IPS DF 4.7 (cell line): ENCODE measurements around the gene STX5.
"Not testable (repeated sequence)": the region's sequence is repeated elsewhere in the genome, so short reads cannot be mapped to it uniquely, and the experiment has no call there.

Experiments
- DNase-seq: peaks from one replicate; pipeline ENCODE4 v3.0.0-alpha.2; 2013; ENCODE audit warnings: low spot score; ENCODE audit errors: extremely low read depth

The STX5 gene, protein sequence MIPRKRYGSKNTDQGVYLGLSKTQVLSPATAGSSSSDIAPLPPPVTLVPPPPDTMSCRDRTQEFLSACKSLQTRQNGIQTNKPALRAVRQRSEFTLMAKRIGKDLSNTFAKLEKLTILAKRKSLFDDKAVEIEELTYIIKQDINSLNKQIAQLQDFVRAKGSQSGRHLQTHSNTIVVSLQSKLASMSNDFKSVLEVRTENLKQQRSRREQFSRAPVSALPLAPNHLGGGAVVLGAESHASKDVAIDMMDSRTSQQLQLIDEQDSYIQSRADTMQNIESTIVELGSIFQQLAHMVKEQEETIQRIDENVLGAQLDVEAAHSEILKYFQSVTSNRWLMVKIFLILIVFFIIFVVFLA

DNA sequence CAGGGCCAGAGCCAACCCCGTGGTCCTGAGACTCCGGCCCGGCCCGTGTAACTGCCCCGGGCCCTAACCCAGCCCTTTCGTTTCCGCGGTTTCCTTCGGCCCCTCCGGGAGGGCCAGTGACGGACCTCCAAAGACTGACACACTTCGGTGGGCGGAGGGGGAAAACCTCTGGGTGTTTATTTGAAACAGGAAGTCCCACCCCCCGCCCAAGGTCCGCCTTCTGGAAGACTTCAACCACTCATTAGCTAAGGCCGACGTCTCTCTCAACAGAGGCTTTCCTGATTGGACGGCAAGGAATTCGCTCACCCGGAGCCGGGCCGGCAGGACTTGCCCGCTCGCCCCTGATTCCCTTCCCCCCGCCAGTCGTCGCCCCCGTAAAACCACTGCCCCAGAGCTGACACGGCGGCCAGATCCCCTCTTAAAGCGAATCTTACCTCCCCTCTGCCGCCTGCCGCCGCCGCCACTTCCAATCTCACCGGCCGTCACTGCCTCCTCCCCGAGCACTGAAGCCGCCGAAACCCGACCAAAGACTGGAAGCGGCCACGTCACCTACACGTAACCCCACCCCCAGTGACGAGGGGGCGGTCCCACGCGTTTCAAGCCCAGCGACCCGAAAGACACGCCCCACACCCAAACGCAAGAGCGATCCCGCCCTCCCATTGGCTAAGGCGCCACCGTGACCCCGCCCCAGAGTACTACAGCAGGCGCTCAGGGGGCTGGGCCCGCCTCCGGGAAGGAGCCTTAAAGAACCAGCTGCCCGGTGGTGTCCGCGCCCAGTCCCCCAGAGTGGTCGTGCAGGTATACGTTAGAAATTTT, at the start of gene STX5:
TSS of gene STX5 (minus strand) at position 532 of the 816 bp plus-strand sequence. CDS start 808 bp downstream, outside the sequence.
- DNase-seq = peak; percentile 89

DNA sequence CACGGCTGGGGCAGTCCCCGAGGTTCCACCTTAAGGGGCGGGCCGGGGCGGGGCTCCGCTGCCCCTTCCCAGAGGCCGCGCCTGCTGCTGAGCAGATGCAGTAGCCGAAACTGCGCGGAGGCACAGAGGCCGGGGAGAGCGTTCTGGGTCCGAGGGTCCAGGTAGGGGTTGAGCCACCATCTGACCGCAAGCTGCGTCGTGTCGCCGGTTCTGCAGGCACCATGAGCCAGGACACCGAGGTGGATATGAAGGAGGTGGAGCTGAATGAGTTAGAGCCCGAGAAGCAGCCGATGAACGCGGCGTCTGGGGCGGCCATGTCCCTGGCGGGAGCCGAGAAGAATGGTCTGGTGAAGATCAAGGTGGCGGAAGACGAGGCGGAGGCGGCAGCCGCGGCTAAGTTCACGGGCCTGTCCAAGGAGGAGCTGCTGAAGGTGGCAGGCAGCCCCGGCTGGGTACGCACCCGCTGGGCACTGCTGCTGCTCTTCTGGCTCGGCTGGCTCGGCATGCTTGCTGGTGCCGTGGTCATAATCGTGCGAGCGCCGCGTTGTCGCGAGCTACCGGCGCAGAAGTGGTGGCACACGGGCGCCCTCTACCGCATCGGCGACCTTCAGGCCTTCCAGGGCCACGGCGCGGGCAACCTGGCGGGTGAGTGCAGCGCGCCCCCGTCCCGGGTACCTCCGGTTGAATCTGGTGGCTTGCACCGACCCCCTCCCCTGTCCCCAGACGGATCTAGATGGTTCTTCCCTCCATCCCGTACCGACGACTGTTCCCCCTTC, 49.1 kb upstream of the STX5 start, which contains the start of gene SLC3A2:
TSS of gene SLC3A2 (plus strand) at position 94 of the 776 bp plus-strand sequence. CDS start at position 222, 128 bp downstream.
- DNase-seq = no peak

DNA sequence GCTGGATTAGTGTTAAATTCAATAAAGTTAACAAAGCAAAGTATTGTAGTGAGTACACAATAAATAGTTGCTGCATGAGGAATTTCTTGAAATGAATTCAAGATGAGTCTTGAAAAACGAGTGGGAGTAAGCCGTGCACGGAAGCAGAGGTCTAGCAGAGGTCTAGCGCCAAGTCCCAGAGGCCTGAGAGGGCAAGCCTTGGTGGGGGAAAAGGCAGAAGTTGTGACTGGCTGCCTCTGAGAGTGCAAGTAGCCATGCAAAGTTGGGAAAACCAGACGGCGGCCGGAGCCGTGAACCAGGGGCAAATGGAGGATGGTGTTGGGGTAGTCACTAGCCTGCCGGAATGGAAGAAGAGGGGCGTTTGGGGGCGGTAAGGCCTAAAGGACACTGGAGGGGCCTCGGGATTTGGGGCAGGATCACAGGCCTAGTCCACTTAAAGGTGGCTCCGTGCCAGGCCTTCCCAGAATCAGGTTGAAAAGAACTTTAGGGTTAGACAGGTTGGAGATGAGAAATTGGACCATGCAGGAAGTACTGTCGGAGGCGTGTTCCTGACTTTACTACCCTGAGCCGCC, 48.5 kb upstream of the STX5 start:
- DNase-seq = no peak

DNA sequence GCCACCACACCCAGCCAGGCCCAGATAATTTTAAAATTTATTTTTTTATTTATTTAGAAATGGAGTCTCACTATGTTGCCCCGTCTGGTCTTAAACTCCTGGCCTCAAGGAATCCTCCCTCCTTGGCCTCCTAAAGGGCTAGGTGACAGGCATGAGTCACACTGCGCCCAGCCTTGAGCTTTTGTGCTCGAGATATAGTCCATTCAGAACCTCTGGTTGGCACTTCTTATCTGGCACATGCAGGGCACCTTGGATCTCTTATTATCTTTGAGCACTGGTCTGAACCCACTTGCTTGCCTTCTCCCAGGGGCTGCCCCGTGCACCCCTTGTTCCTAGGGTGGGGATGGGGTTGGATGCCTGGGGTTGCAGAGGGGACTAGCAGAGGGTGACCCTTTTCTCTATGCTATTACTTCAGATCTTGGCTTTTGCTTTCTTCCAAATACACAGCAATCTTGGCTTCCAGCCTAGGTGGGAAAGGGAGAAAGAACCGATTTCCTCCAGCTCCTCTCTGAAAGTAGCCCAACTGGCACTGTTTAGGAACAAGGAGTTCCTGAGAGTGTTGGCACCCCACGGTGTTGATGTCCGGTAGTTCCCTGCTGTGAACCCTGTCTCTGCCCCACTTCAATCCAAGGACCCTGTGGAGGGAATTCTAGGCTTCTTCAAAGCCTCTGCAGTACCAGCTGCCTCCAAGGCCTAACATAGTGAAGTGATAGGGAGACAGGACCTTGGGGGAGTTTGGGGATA, 47.6 kb upstream of the STX5 start:
- no peak for DNase-seq

DNA sequence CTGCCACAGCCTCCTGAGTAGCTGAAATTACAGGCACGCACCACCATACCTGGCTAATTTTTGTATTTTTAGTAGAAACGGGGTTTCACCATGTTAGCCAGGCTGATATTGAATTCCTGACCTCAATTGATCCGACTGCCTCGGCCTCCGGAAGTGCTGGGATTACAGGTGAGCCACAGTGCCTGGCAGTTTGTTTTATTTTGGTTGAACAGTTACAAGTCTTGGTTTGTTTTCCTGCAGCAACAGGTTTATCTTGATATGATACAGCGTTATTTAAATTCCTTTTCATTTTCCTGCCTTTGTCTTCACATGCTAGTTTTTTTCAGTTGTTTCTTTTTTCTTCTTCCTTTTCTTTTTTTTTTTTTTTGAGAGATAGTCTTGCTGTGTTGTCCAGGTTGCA, 44.9 kb upstream of the STX5 start:
- DNase-seq = no peak

DNA sequence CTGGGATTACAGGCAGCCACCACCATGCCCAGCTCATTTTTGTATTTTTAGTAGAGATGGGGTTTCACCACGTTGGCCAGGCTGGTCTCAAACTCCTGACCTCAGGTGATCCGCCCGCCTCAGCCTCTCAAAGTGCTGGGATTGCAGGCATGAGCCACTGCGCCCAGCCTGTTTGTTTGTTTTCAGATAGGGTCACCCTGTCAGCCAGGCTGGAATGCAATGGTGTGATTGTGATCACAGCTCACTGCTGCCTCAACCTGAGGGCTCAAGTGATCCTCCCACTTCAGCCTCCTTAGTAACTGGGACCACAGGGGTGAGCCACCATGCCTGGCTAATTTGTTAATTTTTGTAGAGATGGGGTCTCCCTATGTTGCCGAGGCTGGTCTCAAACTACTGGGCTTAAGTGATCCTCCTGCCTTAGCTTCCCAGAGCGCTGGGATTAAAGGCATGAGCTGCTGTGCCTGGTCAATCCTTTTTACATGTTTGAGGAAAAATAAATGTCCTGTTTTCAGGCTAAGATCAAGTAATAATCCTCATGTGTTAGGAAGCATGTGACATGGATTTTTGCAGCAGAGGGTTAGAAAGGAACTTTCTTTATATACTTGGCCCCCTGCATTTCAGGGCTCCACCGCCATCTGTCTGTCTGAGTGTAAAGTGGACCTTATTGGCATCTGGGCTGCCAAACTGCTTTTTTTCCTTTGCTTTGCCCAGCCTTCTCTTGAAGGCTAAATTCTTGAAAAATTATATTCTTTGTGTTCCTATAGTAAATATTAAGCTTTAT, 44.0 kb upstream of the STX5 start:
- DNase-seq = no peak

DNA sequence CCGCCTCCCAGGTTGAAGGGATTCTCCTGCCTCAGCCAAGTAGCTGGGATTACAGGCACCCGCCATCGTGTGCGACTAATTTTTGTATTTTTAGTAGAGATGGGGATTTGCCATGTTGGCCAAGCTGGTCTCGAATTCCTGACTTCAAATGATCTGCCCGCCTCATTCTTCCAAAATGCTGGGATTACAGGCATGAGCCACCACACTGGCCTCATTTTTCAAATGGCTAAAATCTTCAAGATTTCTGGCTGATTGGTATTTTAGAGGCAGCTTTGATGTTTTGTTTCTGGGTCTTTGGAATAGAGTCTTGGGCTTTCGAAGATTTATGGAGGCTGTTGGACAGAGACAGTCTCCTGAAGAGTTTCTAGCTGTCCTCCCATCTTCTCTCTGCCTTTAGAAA, 43.0 kb upstream of the STX5 start:
- no peak for DNase-seq

DNA sequence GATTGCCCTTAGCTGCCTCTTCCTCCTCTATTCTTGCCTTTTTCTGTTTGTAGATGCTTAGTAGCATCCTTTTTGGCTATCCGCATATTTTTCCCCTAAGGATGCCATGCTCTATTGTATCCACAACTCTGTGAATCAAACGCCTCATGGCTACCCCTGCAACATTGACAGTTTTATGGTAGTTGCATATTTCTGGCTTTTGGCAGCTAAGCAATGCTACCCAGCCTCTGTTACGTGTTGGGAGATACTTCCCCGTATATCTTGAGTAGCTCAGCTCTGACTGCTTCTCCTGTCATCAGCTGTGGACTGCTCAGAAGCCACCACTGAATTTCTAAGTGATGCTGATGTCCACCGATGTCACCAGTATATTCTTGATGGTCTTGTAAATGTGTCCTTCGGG, 33.8 kb upstream of the STX5 start:
- DNase-seq = no peak

DNA sequence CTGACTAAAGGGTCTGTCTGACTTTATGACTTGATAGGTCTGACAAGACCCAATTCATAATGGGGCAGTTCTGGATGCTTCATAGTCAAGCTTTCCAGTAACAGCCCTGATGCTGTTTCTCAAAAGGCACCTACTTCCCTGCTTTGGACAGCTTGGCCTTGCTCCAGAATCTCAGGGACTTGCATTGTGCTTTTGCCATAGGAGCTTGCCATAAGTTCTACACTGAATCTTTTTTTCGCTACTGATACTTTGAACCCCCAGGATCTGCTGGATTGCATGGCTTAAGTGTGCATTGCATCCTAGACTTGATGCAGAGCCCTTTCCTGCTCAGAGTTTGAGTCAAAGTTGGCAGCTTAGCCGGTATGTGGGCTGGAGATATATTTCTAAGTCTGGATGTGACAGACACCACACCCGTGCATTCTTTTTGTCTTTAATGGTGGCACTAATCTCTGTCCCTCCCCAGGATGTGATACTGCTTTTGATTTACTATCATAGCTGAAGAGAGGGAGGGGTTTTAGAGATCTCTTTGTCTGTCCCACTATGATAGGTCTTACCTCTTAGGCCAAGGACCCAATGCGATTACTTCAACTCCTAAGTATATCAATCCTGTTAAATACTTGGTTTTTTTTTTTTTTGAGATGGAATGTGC, 32.0 kb upstream of the STX5 start:
- no peak for DNase-seq

DNA sequence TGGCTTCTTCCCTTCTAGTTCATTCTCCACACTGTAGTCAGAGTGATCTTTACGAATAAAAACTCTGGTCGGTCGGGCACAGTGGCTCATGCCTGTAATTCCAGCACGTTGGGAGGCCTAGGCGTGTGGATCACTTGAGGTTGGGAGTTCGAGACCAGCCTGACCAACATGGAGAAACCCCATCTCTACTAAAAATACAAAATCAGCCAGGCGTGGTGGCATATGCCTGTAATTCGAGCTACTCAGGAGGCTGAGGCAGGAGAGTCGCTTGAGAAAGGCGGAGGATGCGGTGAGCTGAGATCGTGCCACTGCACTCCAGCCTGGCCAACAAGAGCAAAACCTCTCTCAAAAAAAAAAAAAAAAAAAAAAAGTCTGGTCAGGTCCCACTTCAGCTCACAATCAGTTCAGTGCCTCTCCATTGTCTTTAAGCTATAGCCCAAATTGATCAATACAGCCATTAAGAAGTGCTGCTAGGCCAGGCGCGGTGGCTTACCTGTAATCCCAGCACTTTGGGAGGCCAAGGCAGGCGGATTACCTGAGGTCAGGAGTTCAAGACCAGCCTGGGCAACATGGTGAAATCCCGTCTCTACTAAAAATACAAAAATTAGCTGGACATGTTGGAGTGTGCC, 29.8 kb upstream of the STX5 start:
- DNase-seq = not testable (repeated sequence)

DNA sequence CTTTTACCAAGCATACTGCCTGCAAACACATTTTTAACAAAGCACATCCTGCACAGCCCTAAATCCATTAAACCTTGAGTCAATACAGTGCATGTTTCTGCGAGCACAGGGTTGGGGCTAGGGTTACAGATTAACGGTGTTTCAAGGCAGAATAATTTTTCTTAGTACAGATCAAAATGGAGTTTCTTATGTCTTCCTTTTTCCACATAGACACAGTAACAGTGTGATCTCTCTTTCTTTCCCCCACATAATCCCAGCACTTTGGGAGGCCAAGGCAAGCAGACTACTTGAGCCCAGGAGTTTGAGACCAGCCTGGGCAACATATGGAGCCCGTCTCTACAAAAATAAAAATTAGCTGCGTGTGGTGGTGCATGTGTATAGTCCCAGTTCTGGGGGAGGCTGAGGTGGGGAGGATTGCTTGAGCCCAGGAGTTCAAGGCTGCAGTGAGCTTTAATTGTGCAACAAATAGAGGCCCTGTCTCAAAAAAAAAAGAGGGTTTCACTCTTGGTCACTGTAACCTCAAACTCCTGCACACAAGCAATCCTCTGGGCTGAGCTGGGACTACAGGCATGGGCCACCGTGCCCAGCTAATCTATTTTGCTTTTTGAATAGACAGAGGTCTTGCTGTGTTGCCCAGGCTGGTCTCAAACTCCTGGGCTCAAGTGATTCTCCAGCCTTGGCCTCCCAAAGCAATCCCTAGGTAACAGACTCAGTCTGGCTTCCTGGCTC, 29.1 kb upstream of the STX5 start:
- no peak for DNase-seq

DNA sequence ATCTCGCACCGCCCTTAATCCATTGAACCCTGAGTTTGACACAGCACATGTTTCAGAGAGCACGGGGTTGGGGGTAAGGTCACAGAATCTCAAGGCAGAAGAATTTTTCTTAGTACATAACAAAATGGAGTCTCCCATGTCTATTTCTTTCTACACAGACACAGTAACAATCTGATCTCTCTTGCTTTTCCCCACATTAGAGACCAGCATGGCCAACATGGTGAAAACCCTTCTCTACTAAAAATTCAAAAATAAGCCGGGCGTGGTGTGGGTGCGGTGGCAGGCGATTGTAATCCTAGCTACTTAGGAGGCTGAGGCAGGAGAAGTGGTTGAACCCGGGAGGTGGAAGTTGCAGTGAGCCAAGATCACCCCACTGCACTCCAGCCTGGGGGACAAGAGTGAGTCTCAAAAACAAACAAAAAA, 27.4 kb upstream of the STX5 start:
- DNase-seq = not testable (repeated sequence)

DNA sequence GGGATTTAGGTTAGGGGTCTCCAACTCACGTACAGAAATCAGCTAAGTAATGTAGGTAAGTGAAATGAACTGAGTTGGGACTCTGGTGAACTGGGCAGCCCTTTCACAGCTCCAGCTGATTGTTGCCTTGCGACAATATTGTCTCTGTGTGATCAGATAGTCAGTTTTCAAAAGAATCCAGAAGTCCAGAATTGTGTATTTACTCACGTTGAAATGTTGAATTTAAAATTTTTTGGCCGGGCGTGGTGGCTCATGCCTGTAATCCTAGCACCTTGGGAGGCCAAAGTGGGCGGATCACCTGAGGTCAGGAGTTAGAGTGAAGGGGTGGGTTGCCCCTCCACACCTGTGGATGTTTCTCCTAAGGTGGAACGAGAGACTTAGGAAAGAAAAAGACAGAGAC, 26.4 kb upstream of the STX5 start:
- DNase-seq = no peak

DNA sequence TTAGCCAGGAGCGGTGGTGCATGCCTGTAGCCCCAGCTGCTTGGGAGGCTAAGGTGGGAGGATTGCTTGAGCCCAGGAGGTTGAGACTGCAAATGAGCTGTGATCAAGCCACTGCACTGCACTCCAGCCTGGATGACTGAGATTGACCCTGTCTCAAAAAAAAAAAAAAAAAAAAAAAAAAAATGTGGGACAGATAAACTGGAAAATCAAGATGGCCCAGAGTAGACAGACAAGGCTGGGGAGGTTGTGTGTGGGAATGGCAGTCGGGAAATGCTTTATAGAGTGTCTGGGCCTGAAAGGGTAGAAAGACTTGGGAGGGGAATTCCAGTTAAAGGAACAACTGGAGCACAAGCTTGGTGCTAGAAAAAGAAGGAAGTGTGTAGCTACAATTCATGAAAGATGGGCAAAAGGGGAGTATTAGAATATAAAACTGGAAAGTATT, 25.7 kb upstream of the STX5 start:
- no peak for DNase-seq

DNA sequence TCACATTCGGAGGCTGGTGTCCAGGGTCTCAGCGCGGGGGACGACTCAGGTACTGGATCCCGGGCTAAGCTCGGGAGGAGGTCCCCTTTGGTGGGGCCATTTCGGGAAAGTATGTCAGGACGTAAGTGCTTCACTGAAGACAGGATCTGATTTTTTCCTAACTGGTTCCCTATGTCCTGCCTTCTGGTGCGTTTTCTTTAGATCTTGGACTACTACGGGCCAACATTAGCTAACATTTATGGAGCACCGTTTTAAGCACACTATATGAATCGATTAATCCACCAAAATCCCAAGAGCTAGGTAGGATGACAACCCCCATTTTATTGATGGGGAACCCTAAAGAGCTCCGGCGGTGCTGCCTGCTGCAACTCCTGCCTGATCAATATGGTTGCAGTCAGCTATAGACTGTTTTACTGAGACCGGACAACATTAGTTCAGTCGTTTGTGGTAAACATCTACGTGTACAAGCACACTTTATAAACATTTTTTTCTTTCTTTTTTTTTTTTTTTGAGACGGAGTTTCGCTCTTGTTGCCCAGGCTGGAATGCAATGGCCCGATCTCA, 24.6 kb upstream of the STX5 start:
- DNase-seq = no peak

DNA sequence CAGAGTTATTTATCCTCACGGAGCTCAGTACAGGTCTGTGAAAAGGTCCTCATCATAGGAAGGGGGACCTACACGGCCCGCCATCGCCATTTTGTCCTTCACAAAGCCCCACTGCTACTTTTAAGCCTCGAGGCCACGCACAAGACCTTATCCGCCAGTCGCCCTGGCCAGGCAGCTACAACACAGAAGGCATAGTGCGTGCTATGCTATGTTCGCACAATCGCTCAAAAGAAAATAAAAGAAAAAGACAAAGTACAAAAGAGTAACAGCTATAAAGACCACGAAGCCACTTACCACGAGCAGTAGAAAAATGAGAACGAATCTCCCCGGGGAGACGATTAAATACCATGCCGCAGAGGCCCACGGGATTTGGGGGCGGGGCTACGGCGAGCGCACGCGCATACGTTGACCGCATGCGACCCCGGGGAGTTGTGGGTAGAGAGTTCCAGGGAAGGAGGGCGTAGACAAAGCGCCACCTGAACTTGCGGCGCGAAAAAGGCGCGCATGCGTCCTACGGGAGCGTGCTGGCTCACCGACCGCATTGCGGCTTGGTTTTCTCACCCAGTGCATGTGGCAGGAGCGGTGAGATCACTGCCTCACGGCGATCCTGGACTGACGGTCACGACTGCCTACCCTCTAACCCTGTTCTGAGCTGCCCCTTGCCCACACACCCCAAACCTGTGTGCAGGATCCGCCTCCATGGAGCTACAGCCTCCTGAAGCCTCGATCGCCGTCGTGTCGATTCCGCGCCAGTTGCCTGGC, 23.9 kb upstream of the STX5 start:
- DNase-seq = no peak
